CD14-positive monocyte (primary cell): ENCODE data around the gene GRID2. TPM values are rescaled to one million over a fixed set of nuclear protein-coding genes. Genes with fewer than 3 reads are reported as not detected.

Source experiments
- DNase-seq, 3 donors: peaks; one replicate each; pipeline ENCODE4 v3.0.0-alpha.2; 2011 to 2022
- H2AFZ ChIP-seq: 2 replicates; pipeline ENCODE4 v1.6.0; 2012; ENCODE audit warnings: mild to moderate bottlenecking, low read depth, low read length, inconsistent platforms; ENCODE audit not compliant: insufficient read depth, poor library complexity, severe bottlenecking
- H3K27ac ChIP-seq, 2 donors: 1 replicate in 1 of 2; 2 replicates in 1 of 2; pipeline ENCODE4 v1.5.1; 2012 to 2013; ENCODE audit warnings: low read length in 2 of 2, control low read depth in 1 of 2, inconsistent platforms in 1 of 2, low read depth in 1 of 2, mild to moderate bottlenecking in 1 of 2
- H3K27me3 ChIP-seq, 2 donors: one replicate each; pipeline versions ENCODE4 v1.6.0 to v1.6.1; 2011 to 2013; ENCODE audit warnings: low read length in 2 of 2; ENCODE audit not compliant: control insufficient read depth in 2 of 2, insufficient read depth in 2 of 2
- H3K36me3 ChIP-seq, 2 donors: replicated peaks in 1 of 2; 1 replicate in 1 of 2; 2 replicates in 1 of 2; pipeline versions ENCODE4 v1.5.1 to v1.6.1; 2012 to 2013; ENCODE audit warnings: low read length in 2 of 2, control low read depth in 1 of 2, inconsistent platforms in 1 of 2, mild to moderate bottlenecking in 1 of 2; ENCODE audit not compliant: insufficient read depth in 2 of 2, control insufficient read depth in 1 of 2
- H3K4me1 ChIP-seq, 2 donors: 1 replicate in 1 of 2; 2 replicates in 1 of 2; pipeline versions ENCODE4 v1.5.1 to v1.6.1; 2012 to 2013; ENCODE audit warnings: low read length in 2 of 2, control low read depth in 1 of 2, inconsistent platforms in 1 of 2, mild to moderate bottlenecking in 1 of 2, moderate library complexity in 1 of 2; ENCODE audit not compliant: insufficient read depth in 2 of 2, control insufficient read depth in 1 of 2
- H3K4me2 ChIP-seq: replicated peaks from 2 replicates; pipeline ENCODE3; 2012; ENCODE audit warnings: low read length, moderate library complexity, mild to moderate bottlenecking; ENCODE audit not compliant: poor library complexity, severe bottlenecking; ENCODE audit errors: extremely low read depth
- H3K4me3 ChIP-seq, 3 experiments: fragments of 200-600 bp in 1 of 3; sonication (generic) in 1 of 3; replicated peaks in 1 of 3; 1 replicate in 2 of 3; 2 replicates in 1 of 3; pipeline ENCODE4 v1.5.1; 2011 to 2013; ENCODE audit warnings: low read length in 3 of 3, mild to moderate bottlenecking in 3 of 3, control low read depth in 2 of 3, low read depth in 2 of 3, inconsistent platforms in 1 of 3, moderate library complexity in 1 of 3
- H3K79me2 ChIP-seq: 2 replicates; pipeline ENCODE4 v1.6.0; 2012; ENCODE audit warnings: mild to moderate bottlenecking, control low read depth, inconsistent platforms, low read length, moderate library complexity; ENCODE audit not compliant: insufficient read depth
- H3K9ac ChIP-seq: 2 replicates; pipeline ENCODE4 v1.6.0; 2017; ENCODE audit warnings: low read length, mild to moderate bottlenecking; ENCODE audit not compliant: insufficient read depth, poor library complexity, severe bottlenecking
- H3K9me3 ChIP-seq, 2 donors: replicated peaks in 1 of 2; 1 replicate in 1 of 2; 2 replicates in 1 of 2; pipeline versions ENCODE4 v1.5.1 to v1.6.1; 2012 to 2013; ENCODE audit warnings: low read length in 2 of 2, control low read depth in 1 of 2; ENCODE audit not compliant: control insufficient read depth in 1 of 2, insufficient read depth in 1 of 2
- H4K20me1 ChIP-seq: 2 replicates; pipeline ENCODE4 v1.6.0; 2012; ENCODE audit warnings: mild to moderate bottlenecking, low read length, control low read depth, moderate library complexity; ENCODE audit not compliant: insufficient read depth
- H3K27ac Mint-ChIP-seq, 7 donors: one replicate each; pipeline ENCODE4 v1.8.0; 2020; ENCODE audit warnings: mild to moderate bottlenecking in 7 of 7, mixed read lengths in 7 of 7, moderate library complexity in 6 of 7, inconsistent platforms in 2 of 7
- H3K27me3 Mint-ChIP-seq, 3 donors: one replicate each; pipeline ENCODE4 v1.8.0; 2021 to 2022; ENCODE audit warnings: low read depth in 3 of 3, mild to moderate bottlenecking in 3 of 3, mixed read lengths in 3 of 3, moderate library complexity in 3 of 3, inconsistent platforms in 1 of 3
- H3K36me3 Mint-ChIP-seq, 2 donors: one replicate each; pipeline ENCODE4 v1.8.0; 2020; ENCODE audit warnings: mixed read lengths in 2 of 2, inconsistent platforms in 1 of 2, mild to moderate bottlenecking in 1 of 2
- H3K4me1 Mint-ChIP-seq: one replicate; pipeline ENCODE4 v1.8.0; 2020; ENCODE audit warnings: mild to moderate bottlenecking, mixed read lengths
- H3K4me3 Mint-ChIP-seq, 2 donors: one replicate each; pipeline ENCODE4 v1.8.0; 2020; ENCODE audit warnings: mild to moderate bottlenecking in 2 of 2, mixed read lengths in 2 of 2, moderate library complexity in 1 of 2
- H3K9me3 Mint-ChIP-seq, 7 donors: one replicate each; pipeline ENCODE4 v1.8.0; 2020 to 2022; ENCODE audit warnings: mixed read lengths in 7 of 7, mild to moderate bottlenecking in 6 of 7, moderate library complexity in 6 of 7, inconsistent platforms in 2 of 7
- CTCF ChIP-seq: fragments of 200-600 bp; IDR thresholded peaks from one replicate; pipeline ENCODE4 v1.8.0; 2022; ENCODE audit warnings: antibody characterized with exemption, mild to moderate bottlenecking
- WGBS: methylation state at CpG from one replicate; pipeline ENCODE4 v1.1.5; 2013; ENCODE audit warnings: missing lambda C conversion rate; ENCODE audit not compliant: insufficient coverage; 5-methylcytosine and 5-hydroxymethylcytosine counted together
- intact Hi-C, 2 donors: fragments of 100-400 bp; cut with micrococcal nuclease; formaldehyde crosslinking; loops; one replicate each; pipeline versions ENCODE4 v1.15.0 to v1.15.1; 2023
- polyA plus RNA-seq, 3 donors: library from polyadenylated mRNA; depleted of rRNA in 1 of 3; unstranded in 2 of 3; stranded (reverse) in 1 of 3; fragments of 300-500 nt in 2 of 3; fragments of >200 nt in 1 of 3; fragmentation: Illumina TruSeq in 2 of 3; gene quantifications; 1 replicate in 2 of 3; 2 replicates in 1 of 3; pipeline ENCODE4 v1.2.3, GENCODE V29; 2012 to 2021

The GRID2 gene
- polyA plus RNA-seq, 3 donors = not detected

- H3K27ac Mint-ChIP-seq = no peak overlapping the region
- Histone ChIP-seq H3K79me2 (no peaks in the 10 kb centered on the region), H3K4me3 (no peak overlapping the region), H2AFZ (no peak overlapping the region), H3K9ac (no peak overlapping the region), H4K20me1 (no peaks in the 10 kb centered on the region), H3K9me3 (no peaks in the 10 kb centered on the region), H3K36me3 (no peaks in the 10 kb centered on the region), H3K4me2 (no peak overlapping the region), H3K27me3 (no peaks in the 10 kb centered on the region), H3K4me1 (no peaks in the 10 kb centered on the region), H3K27ac (no peak overlapping the region)
- no peaks in the 10 kb centered on the region for H3K4me1 Mint-ChIP-seq
- intact Hi-C loops = no loop called here
- H3K9me3 Mint-ChIP-seq = peaks cover 0 to 3% (median 0%) of the 10 kb centered on the region in 7 donors
- peaks cover 1 to 3% (median 2%) of the 10 kb centered on the region in 3 donors for H3K27me3 Mint-ChIP-seq
- peak; percentile 64 for TF ChIP-seq CTCF
- WGBS = no CpG with 5 or more reads among the region's 5 CpGs
- no peaks in the 10 kb centered on the region for H3K36me3 Mint-ChIP-seq
- no peak overlapping the region for H3K4me3 Mint-ChIP-seq
- DNase-seq = peak in 2 of 3 donors; percentile 3 to 10
These were observed 1461.0 kb downstream of the GRID2 start for GRCh38 chr4:93764639-93765246.

GRCh38 chr4:93767917-93768316, 1464.2 kb downstream of the GRID2 start:
- Histone ChIP-seq H3K9ac (no peak overlapping the region), H4K20me1 (no peaks in the 10 kb centered on the region), H2AFZ (no peak overlapping the region), H3K4me3 (no peak overlapping the region), H3K27ac (no peak overlapping the region), H3K9me3 (no peaks in the 10 kb centered on the region), H3K4me2 (no peak overlapping the region), H3K79me2 (no peaks in the 10 kb centered on the region), H3K27me3 (no peaks in the 10 kb centered on the region), H3K4me1 (no peaks in the 10 kb centered on the region), H3K36me3 (no peaks in the 10 kb centered on the region)
- no peak for TF ChIP-seq CTCF
- DNase-seq = no peak
- H3K4me1 Mint-ChIP-seq = no peaks in the 10 kb centered on the region
- WGBS = 81% methylated on average over 4 of the region's 5 CpGs
- H3K36me3 Mint-ChIP-seq = no peaks in the 10 kb centered on the region
- peaks cover 1 to 3% (median 2%) of the 10 kb centered on the region in 3 donors for H3K27me3 Mint-ChIP-seq
- H3K4me3 Mint-ChIP-seq = no peak overlapping the region
- no peak overlapping the region for H3K27ac Mint-ChIP-seq
- intact Hi-C loops = no loop called here
- peaks cover 0 to 3% (median 0%) of the 10 kb centered on the region in 7 donors for H3K9me3 Mint-ChIP-seq
